ENCODE results near the gene KDM4D. TPM values are rescaled to one million over a fixed set of nuclear protein-coding genes. Genes with fewer than 3 reads are reported as not detected.

The KDM4D gene
- total RNA-seq, 1 donor from 2014 or later, result 0.52 TPM

DNA sequence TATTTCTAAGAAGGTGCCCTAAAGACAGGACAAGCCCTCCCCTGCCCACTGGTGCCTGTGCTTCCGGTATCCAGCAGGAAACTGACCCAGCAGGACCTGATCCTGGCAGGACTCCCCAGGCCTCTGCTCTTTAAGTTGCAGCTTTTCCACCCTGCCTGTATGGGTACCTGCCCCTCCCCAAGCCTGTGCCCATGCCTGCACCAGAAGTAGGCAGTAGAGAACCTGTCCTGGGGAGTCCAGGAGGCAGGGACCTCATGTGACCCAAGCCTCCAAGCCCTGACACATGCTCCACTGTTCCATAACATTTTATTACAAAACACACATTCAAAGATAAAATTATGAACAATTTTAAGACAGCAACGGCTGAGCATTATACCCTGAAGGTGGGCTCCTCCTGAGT is 14.3 kb upstream of the KDM4D start:
- no peak for ATAC-seq
- intact Hi-C loops (cut with DNase I), result no loop called here
- Histone ChIP-seq H3K4me1 (no peaks in the 10 kb centered on the region), H3K36me3 (peaks cover 42% of the 10 kb centered on the region), H3K27me3 (no peaks in the 10 kb centered on the region), H3K4me3 (no peak overlapping the region), H3K9me3 (no peaks in the 10 kb centered on the region), H3K27ac (no peak overlapping the region)
- DNase-seq, result no peak
- no peak for TF ChIP-seq CTCF (IDR thresholded peaks at IDR 0.05)

DNA sequence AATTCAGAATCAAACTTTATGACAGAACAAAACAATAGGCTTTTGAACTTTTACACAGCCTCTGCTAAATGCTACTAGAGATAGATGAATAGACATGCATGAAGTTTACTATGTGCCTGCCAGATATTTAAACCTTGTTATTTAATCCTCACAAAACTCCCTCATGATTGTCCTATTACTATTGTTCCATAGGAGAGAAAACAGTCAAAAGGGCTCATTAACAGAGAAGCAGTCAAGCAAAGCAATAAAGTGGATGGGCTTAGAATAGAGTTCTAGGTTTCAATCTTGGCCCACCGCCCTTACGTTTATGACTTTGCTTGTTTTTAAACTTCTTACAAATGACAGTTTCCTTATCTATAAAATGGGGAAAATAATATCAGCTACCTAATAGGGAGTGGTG is 13.0 kb upstream of the KDM4D start:
- no peaks in the 10 kb centered on the region for H3K9me3 ChIP-seq
- no peak for ATAC-seq
- intact Hi-C loops (cut with DNase I), result no loop called here
- DNase-seq, result no peak
- H3K27me3 ChIP-seq, result no peaks in the 10 kb centered on the region
- no peak for TF ChIP-seq CTCF (IDR thresholded peaks at IDR 0.05)
- no peak overlapping the region for H3K4me3 ChIP-seq
- no peak overlapping the region for H3K27ac ChIP-seq
- peaks cover 55% of the 10 kb centered on the region for H3K36me3 ChIP-seq
- no peaks in the 10 kb centered on the region for H3K4me1 ChIP-seq

DNA sequence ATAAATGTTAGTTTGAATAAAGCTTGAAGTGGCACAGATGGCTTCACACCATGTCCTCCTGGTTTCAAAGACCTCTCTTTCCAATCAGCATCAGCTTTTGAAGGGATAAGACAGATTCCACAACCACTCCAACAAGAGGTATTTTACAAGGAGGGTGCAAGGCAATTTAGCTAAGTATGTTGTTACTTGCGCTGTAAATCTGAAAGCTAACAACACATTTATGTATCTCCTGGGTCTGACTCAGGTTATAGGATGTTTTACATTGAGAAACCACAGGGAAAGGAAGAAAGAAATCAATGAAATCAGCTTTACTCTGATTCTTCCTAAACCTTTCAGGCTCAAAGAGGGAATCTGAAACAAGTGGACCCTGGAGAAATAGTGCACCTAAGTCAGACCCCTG is 12.3 kb upstream of the KDM4D start:
- ATAC-seq (no peak), DNase-seq (no peak)
- Histone ChIP-seq H3K4me1 (no peaks in the 10 kb centered on the region), H3K36me3 (peaks cover 62% of the 10 kb centered on the region), H3K4me3 (no peak overlapping the region), H3K9me3 (no peaks in the 10 kb centered on the region), H3K27ac (no peak overlapping the region), H3K27me3 (no peaks in the 10 kb centered on the region)
- no peak for TF ChIP-seq CTCF (IDR thresholded peaks at IDR 0.05)
- intact Hi-C loops (cut with DNase I), result no loop called here

GRCh38 chr11:94964934-94965333 is 8.6 kb upstream of the KDM4D start:
- H3K4me1 ChIP-seq, result no peaks in the 10 kb centered on the region
- TF ChIP-seq CTCF (IDR thresholded peaks at IDR 0.05), result no peak
- DNase-seq, result no peak
- ATAC-seq, result no peak
- no peak overlapping the region for H3K27ac ChIP-seq
- peaks cover 99% of the 10 kb centered on the region for H3K36me3 ChIP-seq
- H3K27me3 ChIP-seq, result no peaks in the 10 kb centered on the region
- H3K9me3 ChIP-seq, result no peaks in the 10 kb centered on the region
- intact Hi-C loops (cut with DNase I), result no loop called here
- no peak overlapping the region for H3K4me3 ChIP-seq

DNA sequence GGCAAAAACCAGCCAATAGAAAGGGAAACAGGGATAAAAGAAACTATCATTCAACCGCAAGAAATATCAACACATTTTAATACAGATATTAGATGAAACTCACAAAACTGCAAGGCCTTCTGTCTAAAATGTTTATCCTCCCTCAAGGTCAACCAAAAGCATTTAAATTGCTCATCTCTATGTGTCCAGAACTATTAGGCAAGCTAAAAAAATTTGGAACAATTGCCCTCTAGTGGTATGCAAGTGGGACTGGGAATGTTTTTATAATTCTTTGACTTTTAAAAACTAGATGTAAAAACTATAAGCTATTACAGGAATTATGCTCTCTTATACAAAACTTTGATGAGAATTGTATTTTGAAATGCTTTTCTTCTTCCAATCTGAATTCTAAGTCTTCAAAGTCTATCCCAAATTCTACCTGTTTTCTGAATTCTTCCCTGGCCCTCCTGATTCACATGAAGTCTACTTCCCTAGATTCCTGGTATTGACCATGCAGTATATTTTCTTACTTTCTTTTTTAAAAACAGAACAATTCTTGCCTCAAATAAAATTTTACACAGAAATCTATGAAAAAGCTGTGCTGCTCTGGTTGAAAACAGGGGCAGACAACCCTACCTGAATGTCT is 5.1 kb upstream of the KDM4D start:
- Histone ChIP-seq H3K27me3 (no peaks in the 10 kb centered on the region), H3K9me3 (no peaks in the 10 kb centered on the region), H3K4me3 (no peak overlapping the region), H3K36me3 (peaks cover 86% of the 10 kb centered on the region), H3K4me1 (peaks cover 10% of the 10 kb centered on the region), H3K27ac (no peak overlapping the region)
- intact Hi-C loops (cut with DNase I), result no loop called here
- DNase-seq (no peak), ATAC-seq (no peak)
- peak; percentile 61 for TF ChIP-seq CTCF (IDR thresholded peaks at IDR 0.05)

GRCh38 chr11:94972700-94973098 is 810 bp upstream of the KDM4D start:
- no peak for DNase-seq
- Histone ChIP-seq H3K36me3 (peaks cover 43% of the 10 kb centered on the region), H3K4me3 (peak overlapping the region; percentile 97), H3K27ac (peak overlapping the region; percentile 86), H3K4me1 (peaks cover 10% of the 10 kb centered on the region), H3K27me3 (no peaks in the 10 kb centered on the region), H3K9me3 (no peaks in the 10 kb centered on the region)
- no peak for TF ChIP-seq CTCF (IDR thresholded peaks at IDR 0.05)
- ATAC-seq, result no peak
- intact Hi-C loops (cut with DNase I), result no loop called here
